CD4-positive, alpha-beta T cell (primary cell): ENCODE measurements around the gene PUS1. TPM values are rescaled to one million over a fixed set of nuclear protein-coding genes. Genes with fewer than 3 reads are reported as not detected.

ENCODE experiments used
- ATAC-seq: fragments of 200-7000 bp; cut with Tn5 transposase; one replicate; pipeline ENCODE4 v1.10.0; 2022; ENCODE audit warnings: mild to moderate bottlenecking; ENCODE audit not compliant: poor library complexity
- CTCF ChIA-PET: fragments of 350-600 bp; sonication (Branson Sonifier 250); formaldehyde crosslinking; loops from one replicate; lab custom pipeline; 2021; ENCODE audit warnings: antibody characterized with exemption, inconsistent platforms; lab: Charles Lee
- POLR2A ChIA-PET: fragments of 350-600 bp; sonication (Branson Sonifier 250); formaldehyde crosslinking; loops from one replicate; lab custom pipeline; 2021; ENCODE audit warnings: antibody characterized with exemption, inconsistent platforms; lab: Charles Lee
- DNase-seq, 14 experiments: peaks; one replicate each; pipeline ENCODE4 v3.0.0-alpha.2; 2013 to 2020; ENCODE audit warnings: mixed read lengths in 2 of 14
- H3K27ac ChIP-seq, 2 donors: one replicate each; pipeline versions ENCODE4 v1.5.1 to v1.7.0; 2013; ENCODE audit warnings: low read length in 2 of 2, low read depth in 1 of 2, mild to moderate bottlenecking in 1 of 2
- H3K27me3 ChIP-seq, 2 experiments: 1 replicate in 1 of 2; 2 replicates in 1 of 2; pipeline versions ENCODE4 v1.6.1 to v1.7.0; 2013; ENCODE audit warnings: low read length in 2 of 2, control low read depth in 1 of 2, mild to moderate bottlenecking in 1 of 2, moderate library complexity in 1 of 2; ENCODE audit not compliant: insufficient read depth in 2 of 2, control insufficient read depth in 1 of 2
- H3K36me3 ChIP-seq: one replicate; pipeline ENCODE4 v1.6.1; 2013; ENCODE audit warnings: low read length, control low read depth; ENCODE audit not compliant: insufficient read depth
- H3K4me1 ChIP-seq: one replicate; pipeline ENCODE4 v1.6.1; 2013; ENCODE audit warnings: low read length, control low read depth; ENCODE audit not compliant: insufficient read depth
- H3K4me3 ChIP-seq: one replicate; pipeline ENCODE4 v1.5.1; 2013; ENCODE audit warnings: mild to moderate bottlenecking, low read length, moderate library complexity
- H3K9me3 ChIP-seq, 2 experiments: 1 replicate in 1 of 2; 2 replicates in 1 of 2; pipeline versions ENCODE4 v1.6.1 to v1.7.0; 2013; ENCODE audit warnings: low read length in 2 of 2, mild to moderate bottlenecking in 2 of 2, control low read depth in 1 of 2, moderate library complexity in 1 of 2; ENCODE audit not compliant: control insufficient read depth in 1 of 2, insufficient read depth in 1 of 2
- H3K27ac Mint-ChIP-seq: one replicate; pipeline ENCODE4 v1.8.0; 2020; ENCODE audit warnings: mixed read lengths
- H3K27me3 Mint-ChIP-seq: one replicate; pipeline ENCODE4 v1.8.0; 2021; ENCODE audit warnings: mixed read lengths
- H3K36me3 Mint-ChIP-seq: one replicate; pipeline ENCODE4 v1.8.0; 2021; ENCODE audit warnings: low read depth, mixed read lengths
- H3K4me1 Mint-ChIP-seq: one replicate; pipeline ENCODE4 v1.8.0; 2021; ENCODE audit warnings: low read depth, mixed read lengths
- H3K4me3 Mint-ChIP-seq: one replicate; pipeline ENCODE4 v1.8.0; 2020; ENCODE audit warnings: mild to moderate bottlenecking, mixed read lengths
- H3K9me3 Mint-ChIP-seq: one replicate; pipeline ENCODE4 v1.8.0; 2020; ENCODE audit warnings: mixed read lengths
- CTCF ChIP-seq: fragments of 200-600 bp; IDR thresholded peaks from one replicate; pipeline ENCODE4 v1.8.0; 2022; ENCODE audit warnings: antibody characterized with exemption, mild to moderate bottlenecking
- intact Hi-C, 2 experiments: fragments of 100-400 bp; cut with DNase I in 1 of 2; cut with micrococcal nuclease in 1 of 2; formaldehyde crosslinking; loops; one replicate each; pipeline versions ENCODE4 v1.15.1 to v1.9.0; 2023 to 2025; cut with DNase I, micrococcal nuclease
- total RNA-seq, 174 experiments: library from RNA in 2 of 174; stranded (reverse) in 2 of 174; gene quantifications; one replicate each; pipeline ENCODE4 v1.2.3 and lab custom pipeline; 2021 to 2026

The PUS1 gene
- total RNA-seq, 2 experiments from 2014 or later: 17.7 to 18.2 TPM

- peaks cover 24% of the 10 kb centered on the region for H3K36me3 Mint-ChIP-seq
- DNase-seq: no peak
Measured at GRCh38 chr12:131918311-131919050, 10.6 kb upstream of the PUS1 start.

GRCh38 chr12:131919051-131919347 is 10.1 kb upstream of the PUS1 start:
- CTCF ChIA-PET: no interaction called here

More at GRCh38 chr12:131918311-131919050, 10.6 kb upstream of the PUS1 start:
- Histone ChIP-seq H3K36me3 (peaks cover 39% of the 10 kb centered on the region), H3K27me3 (no peaks in the 10 kb centered on the region), H3K27ac (no peak overlapping the region), H3K9me3 (no peaks in the 10 kb centered on the region), H3K4me1 (no peaks in the 10 kb centered on the region), H3K4me3 (no peak overlapping the region)
- Mint-ChIP-seq H3K4me1 (no peaks in the 10 kb centered on the region), H3K4me3 (no peak overlapping the region), H3K27ac (no peak overlapping the region), H3K9me3 (no peaks in the 10 kb centered on the region), H3K27me3 (no peaks in the 10 kb centered on the region)
- no peak for ATAC-seq
- intact Hi-C loops: no loop called here
- CTCF ChIA-PET: no interaction called here
- POLR2A ChIA-PET: no interaction called here
- TF ChIP-seq CTCF: no peak

GRCh38 chr12:131919366-131920156 is 9.5 kb upstream of the PUS1 start:
- H3K27ac ChIP-seq: no peak overlapping the region
- H3K4me1 Mint-ChIP-seq: peaks cover 3% of the 10 kb centered on the region
- ChIA-PET CTCF (no interaction called here), POLR2A (no interaction called here)
- ATAC-seq (no peak), DNase-seq (no peak)
- H3K27me3 Mint-ChIP-seq: no peaks in the 10 kb centered on the region
- peaks cover 30% of the 10 kb centered on the region for H3K36me3 ChIP-seq
- intact Hi-C loops: no loop called here
- no peak for TF ChIP-seq CTCF
- no peaks in the 10 kb centered on the region for H3K9me3 Mint-ChIP-seq
- H3K27ac Mint-ChIP-seq: no peak overlapping the region
- no peak overlapping the region for H3K4me3 Mint-ChIP-seq
- H3K4me1 ChIP-seq: no peaks in the 10 kb centered on the region
- no peak overlapping the region for H3K4me3 ChIP-seq
- no peaks in the 10 kb centered on the region for H3K27me3 ChIP-seq
- peaks cover 20% of the 10 kb centered on the region for H3K36me3 Mint-ChIP-seq
- H3K9me3 ChIP-seq: no peaks in the 10 kb centered on the region

More at GRCh38 chr12:131919051-131919347, 10.1 kb upstream of the PUS1 start:
- H3K9me3 Mint-ChIP-seq: no peaks in the 10 kb centered on the region
- no peaks in the 10 kb centered on the region for H3K27me3 ChIP-seq
- H3K4me3 ChIP-seq: no peak overlapping the region
- H3K27ac Mint-ChIP-seq: no peak overlapping the region
- H3K36me3 Mint-ChIP-seq: peaks cover 24% of the 10 kb centered on the region
- no peak overlapping the region for H3K27ac ChIP-seq
- H3K4me3 Mint-ChIP-seq: no peak overlapping the region
- H3K36me3 ChIP-seq: peaks cover 36% of the 10 kb centered on the region
- ATAC-seq (no peak), DNase-seq (no peak)
- TF ChIP-seq CTCF: no peak
- no peaks in the 10 kb centered on the region for H3K4me1 Mint-ChIP-seq
- H3K4me1 ChIP-seq: no peaks in the 10 kb centered on the region
- no peaks in the 10 kb centered on the region for H3K9me3 ChIP-seq
- POLR2A ChIA-PET: no interaction called here
- no peaks in the 10 kb centered on the region for H3K27me3 Mint-ChIP-seq
- intact Hi-C loops: no loop called here
